ENCODE results near the gene SNX5. TPM values are rescaled to one million over a fixed set of nuclear protein-coding genes. Genes with fewer than 3 reads are reported as not detected.
A peak's percentile ranks its signal among the peaks of the same experiment; 100 is the strongest.

Gene SNX5
- total RNA-seq, 1 donor = 93.7 TPM

- H3K27ac ChIP-seq (ENCODE audit: low read depth, low read length) = no peak overlapping the region
- H3K27me3 ChIP-seq (ENCODE audit: insufficient read depth, low read length) = no peaks in the 10 kb centered on the region
- H3K4me3 ChIP-seq (ENCODE audit: insufficient read depth, low read length) = no peak overlapping the region
- no peak overlapping the region for H2AFZ ChIP-seq (ENCODE audit: low read length)
- peaks cover 41% of the 10 kb centered on the region for H3K79me2 ChIP-seq (ENCODE audit: insufficient read depth, low read length)
- no peak for TF ChIP-seq CTCF (IDR thresholded peaks at IDR 0.05; ENCODE audit: extremely low read depth, low read depth, low read length)
- peaks cover 16% of the 10 kb centered on the region for H3K4me1 ChIP-seq (ENCODE audit: insufficient read depth, low read length)
- peaks cover 4% of the 10 kb centered on the region for H3K36me3 ChIP-seq (ENCODE audit: insufficient read depth, low read length)
- H3K9me3 ChIP-seq (ENCODE audit: low read depth, low read length) = no peaks in the 10 kb centered on the region
- H4K20me1 ChIP-seq (ENCODE audit: insufficient read depth, low read length) = no peaks in the 10 kb centered on the region
- no peak overlapping the region for H3K4me2 ChIP-seq (ENCODE audit: insufficient read depth, low read length)
- no peak for DNase-seq (ENCODE audit: insufficient read length, low spot score, missing footprints)
These were observed 7.7 kb upstream of the SNX5 start for GRCh38 chr20:17976305-17976704.

GRCh38 chr20:17972121-17972520, 3.5 kb upstream of the SNX5 start:
- Histone ChIP-seq H3K9me3 (ENCODE audit: low read depth, low read length) (no peaks in the 10 kb centered on the region), H3K79me2 (ENCODE audit: insufficient read depth, low read length) (peaks cover 70% of the 10 kb centered on the region), H4K20me1 (ENCODE audit: insufficient read depth, low read length) (peaks cover 5% of the 10 kb centered on the region), H3K36me3 (ENCODE audit: insufficient read depth, low read length) (peaks cover 4% of the 10 kb centered on the region), H3K4me1 (ENCODE audit: insufficient read depth, low read length) (peaks cover 31% of the 10 kb centered on the region), H2AFZ (ENCODE audit: low read length) (peak overlapping the region; percentile 31), H3K27me3 (ENCODE audit: insufficient read depth, low read length) (no peaks in the 10 kb centered on the region), H3K4me3 (ENCODE audit: insufficient read depth, low read length) (peak overlapping the region; percentile 84), H3K27ac (ENCODE audit: low read depth, low read length) (peak overlapping the region; percentile 99), H3K4me2 (ENCODE audit: insufficient read depth, low read length) (peak overlapping the region; percentile 93)
- DNase-seq (ENCODE audit: insufficient read length, low spot score, missing footprints) = no peak
- no peak for TF ChIP-seq CTCF (IDR thresholded peaks at IDR 0.05; ENCODE audit: extremely low read depth, low read depth, low read length)

DNA sequence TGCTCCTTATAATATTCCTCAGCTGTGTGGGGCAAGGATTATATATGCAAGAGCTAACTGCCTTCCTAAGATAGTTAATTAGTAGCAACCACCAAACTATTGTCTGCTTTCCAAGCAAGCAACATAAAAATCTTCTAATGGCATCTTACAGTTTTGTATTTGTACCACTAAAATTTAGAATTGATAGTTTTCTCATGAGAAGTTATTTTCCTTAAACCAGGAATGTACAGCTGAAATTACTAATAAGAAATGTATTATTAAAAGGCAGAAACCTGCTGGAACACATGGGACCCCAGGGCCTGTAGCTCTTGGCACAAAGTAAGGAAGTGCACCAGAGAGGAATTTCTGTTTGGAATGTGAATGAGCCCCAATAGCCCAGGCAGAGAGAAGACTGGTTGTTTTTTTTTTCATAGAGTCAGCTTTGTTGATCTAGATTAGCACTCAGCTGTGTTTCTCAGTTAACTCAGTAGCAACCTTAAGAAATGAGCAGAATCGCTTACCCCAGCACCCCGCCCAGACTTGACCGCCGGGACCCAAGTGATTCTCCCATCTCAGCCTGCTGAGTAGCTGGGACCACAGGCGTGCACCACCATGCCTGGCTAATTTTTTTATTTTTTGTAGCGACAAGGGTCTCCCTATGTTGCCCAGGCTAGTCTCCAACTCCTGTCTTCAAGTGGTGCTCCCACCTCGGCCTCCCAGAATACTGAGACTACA, 2.9 kb upstream of the SNX5 start:
- Histone ChIP-seq H3K36me3 (ENCODE audit: insufficient read depth, low read length) (peaks cover 4% of the 10 kb centered on the region), H2AFZ (ENCODE audit: low read length) (peak overlapping the region; percentile 43)

More for the DNA sequence above, 2.9 kb upstream of the SNX5 start:
- TF ChIP-seq CTCF (IDR thresholded peaks at IDR 0.05; ENCODE audit: extremely low read depth, low read depth, low read length) = no peak
- Histone ChIP-seq H3K27ac (ENCODE audit: low read depth, low read length) (peak overlapping the region; percentile 99), H3K27me3 (ENCODE audit: insufficient read depth, low read length) (no peaks in the 10 kb centered on the region), H4K20me1 (ENCODE audit: insufficient read depth, low read length) (peaks cover 10% of the 10 kb centered on the region), H3K4me1 (ENCODE audit: insufficient read depth, low read length) (peaks cover 33% of the 10 kb centered on the region), H3K4me3 (ENCODE audit: insufficient read depth, low read length) (peak overlapping the region; percentile 84), H3K79me2 (ENCODE audit: insufficient read depth, low read length) (peaks cover 77% of the 10 kb centered on the region), H3K9me3 (ENCODE audit: low read depth, low read length) (no peaks in the 10 kb centered on the region), H3K4me2 (ENCODE audit: insufficient read depth, low read length) (peak overlapping the region; percentile 93)
- DNase-seq (ENCODE audit: insufficient read length, low spot score, missing footprints) = peak; percentile 89
